ENCODE results near the gene DCC.

Gene DCC

GRCh38 chr18:52427521-52428175 is 87.7 kb downstream of the DCC start:
- no peak overlapping the region for H3K27ac ChIP-seq (ENCODE audit: low read depth, low read length)
- no peaks in the 10 kb centered on the region for H3K36me3 ChIP-seq (ENCODE audit: control insufficient read depth, low read length)
- H3K4me1 ChIP-seq (ENCODE audit: control insufficient read depth, low read length): no peaks in the 10 kb centered on the region
- no peak for TF ChIP-seq EZH2phosphoT487 (IDR thresholded peaks at IDR 0.05; ENCODE audit: borderline replicate concordance, low read length)
- TF ChIP-seq, protein P1, sequence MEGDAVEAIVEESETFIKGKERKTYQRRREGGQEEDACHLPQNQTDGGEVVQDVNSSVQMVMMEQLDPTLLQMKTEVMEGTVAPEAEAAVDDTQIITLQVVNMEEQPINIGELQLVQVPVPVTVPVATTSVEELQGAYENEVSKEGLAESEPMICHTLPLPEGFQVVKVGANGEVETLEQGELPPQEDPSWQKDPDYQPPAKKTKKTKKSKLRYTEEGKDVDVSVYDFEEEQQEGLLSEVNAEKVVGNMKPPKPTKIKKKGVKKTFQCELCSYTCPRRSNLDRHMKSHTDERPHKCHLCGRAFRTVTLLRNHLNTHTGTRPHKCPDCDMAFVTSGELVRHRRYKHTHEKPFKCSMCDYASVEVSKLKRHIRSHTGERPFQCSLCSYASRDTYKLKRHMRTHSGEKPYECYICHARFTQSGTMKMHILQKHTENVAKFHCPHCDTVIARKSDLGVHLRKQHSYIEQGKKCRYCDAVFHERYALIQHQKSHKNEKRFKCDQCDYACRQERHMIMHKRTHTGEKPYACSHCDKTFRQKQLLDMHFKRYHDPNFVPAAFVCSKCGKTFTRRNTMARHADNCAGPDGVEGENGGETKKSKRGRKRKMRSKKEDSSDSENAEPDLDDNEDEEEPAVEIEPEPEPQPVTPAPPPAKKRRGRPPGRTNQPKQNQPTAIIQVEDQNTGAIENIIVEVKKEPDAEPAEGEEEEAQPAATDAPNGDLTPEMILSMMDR (IDR thresholded peaks at IDR 0.05; ENCODE audit: low read depth, low read length, poor library complexity, severe bottlenecking): no peak
- no peaks in the 10 kb centered on the region for H3K27me3 ChIP-seq (ENCODE audit: control insufficient read depth, low read length)
- H3K79me2 ChIP-seq (ENCODE audit: control insufficient read depth, low read length): no peaks in the 10 kb centered on the region
- H3K4me3 ChIP-seq (ENCODE audit: low read length): no peak overlapping the region
- no peaks in the 10 kb centered on the region for H3F3A ChIP-seq (ENCODE audit: control insufficient read depth, insufficient read depth)
- H3K9me3 ChIP-seq (ENCODE audit: control insufficient read depth, insufficient read depth, low read length): no peaks in the 10 kb centered on the region
- no peak overlapping the region for H3K4me2 ChIP-seq (ENCODE audit: low read length)
- H4K20me1 ChIP-seq (ENCODE audit: control insufficient read depth, insufficient read depth, low read depth, low read length): no peaks in the 10 kb centered on the region
- no peaks in the 10 kb centered on the region for H3K9me2 ChIP-seq (replicated peaks; ENCODE audit: control insufficient read depth, low read length)

GRCh38 chr18:52431683-52432082 is 91.7 kb downstream of the DCC start:
- Histone ChIP-seq H3K9me2 (replicated peaks; ENCODE audit: control insufficient read depth, low read length) (no peaks in the 10 kb centered on the region), H3K4me2 (ENCODE audit: low read length) (no peak overlapping the region), H3K36me3 (ENCODE audit: control insufficient read depth, low read length) (no peaks in the 10 kb centered on the region), H3K27ac (ENCODE audit: low read depth, low read length) (no peak overlapping the region), H3K4me1 (ENCODE audit: control insufficient read depth, low read length) (no peaks in the 10 kb centered on the region), H4K20me1 (ENCODE audit: control insufficient read depth, insufficient read depth, low read depth, low read length) (no peaks in the 10 kb centered on the region), H3K4me3 (ENCODE audit: low read length) (no peak overlapping the region), H3K27me3 (ENCODE audit: control insufficient read depth, low read length) (no peaks in the 10 kb centered on the region), H3K9me3 (ENCODE audit: control insufficient read depth, insufficient read depth, low read length) (no peaks in the 10 kb centered on the region; the same call in 1 of the 2 replicates), H3K79me2 (ENCODE audit: control insufficient read depth, low read length) (no peaks in the 10 kb centered on the region), H3F3A (ENCODE audit: control insufficient read depth, insufficient read depth) (no peaks in the 10 kb centered on the region)
- TF ChIP-seq, protein P1 (IDR thresholded peaks at IDR 0.05; ENCODE audit: low read depth, low read length, poor library complexity, severe bottlenecking): no peak
- TF ChIP-seq EZH2phosphoT487 (IDR thresholded peaks at IDR 0.05; ENCODE audit: borderline replicate concordance, low read length): no peak

- Histone ChIP-seq H3F3A (ENCODE audit: control insufficient read depth, insufficient read depth) (no peaks in the 10 kb centered on the region), H3K4me1 (ENCODE audit: control insufficient read depth, low read length) (no peaks in the 10 kb centered on the region), H3K4me2 (ENCODE audit: low read length) (no peak overlapping the region), H3K36me3 (ENCODE audit: control insufficient read depth, low read length) (no peaks in the 10 kb centered on the region), H3K9me2 (replicated peaks; ENCODE audit: control insufficient read depth, low read length) (no peaks in the 10 kb centered on the region), H3K9me3 (ENCODE audit: control insufficient read depth, insufficient read depth, low read length) (no peaks in the 10 kb centered on the region; the same call in 1 of the 2 replicates), H3K27ac (ENCODE audit: low read depth, low read length) (no peak overlapping the region), H3K4me3 (ENCODE audit: low read length) (no peak overlapping the region), H4K20me1 (ENCODE audit: control insufficient read depth, insufficient read depth, low read depth, low read length) (no peaks in the 10 kb centered on the region), H3K27me3 (ENCODE audit: control insufficient read depth, low read length) (no peaks in the 10 kb centered on the region), H3K79me2 (ENCODE audit: control insufficient read depth, low read length) (no peaks in the 10 kb centered on the region)
- TF ChIP-seq EZH2phosphoT487 (IDR thresholded peaks at IDR 0.05; ENCODE audit: borderline replicate concordance, low read length): no peak
- TF ChIP-seq, protein P1 (IDR thresholded peaks at IDR 0.05; ENCODE audit: low read depth, low read length, poor library complexity, severe bottlenecking): no peak
Observed at GRCh38 chr18:52433797-52434196, 93.8 kb downstream of the DCC start.
